ENCODE data around the gene VPS33B.

DNA sequence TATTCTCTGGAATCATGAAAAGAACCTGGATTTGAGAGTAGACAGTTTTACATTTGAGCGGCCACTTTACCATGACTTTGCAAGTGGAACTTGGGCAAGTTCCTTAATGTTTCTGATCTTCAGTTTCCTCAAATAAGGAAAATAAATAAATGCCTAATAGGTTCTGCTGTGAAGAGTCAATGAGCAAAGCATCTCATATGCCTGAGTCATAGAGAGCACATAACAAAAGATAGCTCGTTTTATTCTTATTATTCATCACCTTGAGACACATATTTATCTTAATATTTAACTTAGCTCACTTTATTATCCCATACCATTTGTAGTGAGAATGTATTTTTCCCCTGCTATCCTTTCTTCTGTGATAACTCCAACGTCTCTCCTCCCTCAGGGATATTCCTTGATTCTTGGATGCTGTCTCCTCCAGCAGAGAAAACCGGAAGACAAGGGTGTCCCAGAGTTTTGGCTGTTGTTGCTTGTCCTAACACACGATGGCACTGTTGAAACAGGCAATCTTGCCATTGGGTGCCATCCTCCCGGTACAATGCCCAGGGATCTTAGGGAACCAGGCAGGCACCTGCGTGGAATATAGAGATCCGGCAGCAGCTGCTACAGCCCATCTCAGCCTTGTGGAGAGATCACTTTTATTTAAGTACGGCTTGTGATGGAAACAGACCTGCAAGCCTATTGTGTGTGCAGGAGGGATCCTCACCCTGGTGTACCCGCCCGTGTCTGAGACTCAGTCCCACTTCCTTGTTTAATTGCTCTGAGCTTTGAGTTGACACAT, 33.3 kb upstream of the VPS33B start:
- no peak for TF ChIP-seq EZH2 (IDR thresholded peaks at IDR 0.05; ENCODE audit: borderline replicate concordance, low read depth, low read length, poor library complexity, severe bottlenecking)
- TF ChIP-seq, protein P1, sequence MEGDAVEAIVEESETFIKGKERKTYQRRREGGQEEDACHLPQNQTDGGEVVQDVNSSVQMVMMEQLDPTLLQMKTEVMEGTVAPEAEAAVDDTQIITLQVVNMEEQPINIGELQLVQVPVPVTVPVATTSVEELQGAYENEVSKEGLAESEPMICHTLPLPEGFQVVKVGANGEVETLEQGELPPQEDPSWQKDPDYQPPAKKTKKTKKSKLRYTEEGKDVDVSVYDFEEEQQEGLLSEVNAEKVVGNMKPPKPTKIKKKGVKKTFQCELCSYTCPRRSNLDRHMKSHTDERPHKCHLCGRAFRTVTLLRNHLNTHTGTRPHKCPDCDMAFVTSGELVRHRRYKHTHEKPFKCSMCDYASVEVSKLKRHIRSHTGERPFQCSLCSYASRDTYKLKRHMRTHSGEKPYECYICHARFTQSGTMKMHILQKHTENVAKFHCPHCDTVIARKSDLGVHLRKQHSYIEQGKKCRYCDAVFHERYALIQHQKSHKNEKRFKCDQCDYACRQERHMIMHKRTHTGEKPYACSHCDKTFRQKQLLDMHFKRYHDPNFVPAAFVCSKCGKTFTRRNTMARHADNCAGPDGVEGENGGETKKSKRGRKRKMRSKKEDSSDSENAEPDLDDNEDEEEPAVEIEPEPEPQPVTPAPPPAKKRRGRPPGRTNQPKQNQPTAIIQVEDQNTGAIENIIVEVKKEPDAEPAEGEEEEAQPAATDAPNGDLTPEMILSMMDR (conservative IDR thresholded peaks at IDR 0.05; ENCODE audit: low read depth, low read length), result peak; percentile 85
